ENCODE measurements around the gene ZNF280B. TPM values are rescaled to one million over a fixed set of nuclear protein-coding genes. Genes with fewer than 3 reads are reported as not detected.
"Not testable (repeated sequence)": the region's sequence is repeated elsewhere in the genome, so short reads cannot be mapped to it uniquely, and the experiment has no call there.

Gene ZNF280B
- total RNA-seq, 1 experiment from 2014 or later = 5.5 TPM

DNA sequence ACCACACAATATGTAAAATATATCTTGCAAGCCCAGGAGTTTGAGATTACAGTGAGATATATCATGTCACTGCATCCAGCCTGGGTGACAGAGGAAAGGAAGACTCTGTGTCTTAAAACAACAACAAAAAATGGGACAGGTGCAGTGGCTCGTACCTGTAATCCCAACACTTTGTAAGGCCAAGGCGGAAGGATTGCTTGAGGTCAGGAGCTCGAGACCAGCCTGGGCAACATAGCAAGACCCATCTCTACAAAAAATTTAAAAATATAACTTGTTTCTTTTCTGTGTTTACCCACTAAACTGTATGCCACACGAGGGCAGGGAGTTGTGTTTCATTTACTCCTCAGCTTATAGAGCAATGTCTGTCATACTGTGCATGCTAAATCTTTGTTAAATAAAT, 8.4 kb upstream of the ZNF280B start:
- ChIA-PET POLR2A (no interaction called here), RAD21 (ENCODE audit: low non-redundant PET in 1 of 2, low total read pairs in 2 of 2, uncharacterized antibody in 2 of 2, unreplicated experiment in 2 of 2) (no interaction called here), CTCF (interaction anchor here (0.9 kb wide), 1 partner anchor 8 kb away, joined by 3 read pairs; the partner anchor contains the start of gene ZNF280B)
- Histone ChIP-seq H3K9me3 (ENCODE audit: control insufficient read depth in 1 of 2, insufficient read depth in 1 of 2, low read depth in 1 of 2, low read length in 2 of 2) (no peaks in the 10 kb centered on the region), H3K27ac (ENCODE audit: low read depth, low read length) (no peak overlapping the region), H3K4me1 (ENCODE audit: control insufficient read depth in 1 of 2, insufficient read depth in 2 of 2, low read length in 2 of 2) (peaks cover 0 to 16% of the 10 kb centered on the region in 2 experiments; a peak in 2 of 4 replicates), H3K36me3 (ENCODE audit: control insufficient read depth in 1 of 2, insufficient read depth in 2 of 2, low read length in 2 of 2) (no peaks in the 10 kb centered on the region), H3K79me2 (ENCODE audit: insufficient read depth, low read length) (no peaks in the 10 kb centered on the region), H3K4me2 (ENCODE audit: low read length) (no peak overlapping the region), H3K27me3 (ENCODE audit: insufficient read depth, low read length) (no peaks in the 10 kb centered on the region), H3K9me2 (ENCODE audit: insufficient read depth) (no peaks in the 10 kb centered on the region), H3K4me3 (replicated peaks in 1 of 2; ENCODE audit: low read depth in 1 of 2, low read length in 2 of 2) (no peak overlapping the region), H2AFZ (ENCODE audit: low read depth, low read length, poor library complexity, severe bottlenecking) (no peak overlapping the region), H3K9ac (ENCODE audit: low read length) (no peak overlapping the region), H4K20me1 (ENCODE audit: insufficient read depth) (no peaks in the 10 kb centered on the region)
- no TSS peak for BruUV-seq (replicated peaks)
- ATAC-seq = no peak
- no peak for DNase-seq (ENCODE audit: low read depth, low spot score)
- TF ChIP-seq, protein P1, sequence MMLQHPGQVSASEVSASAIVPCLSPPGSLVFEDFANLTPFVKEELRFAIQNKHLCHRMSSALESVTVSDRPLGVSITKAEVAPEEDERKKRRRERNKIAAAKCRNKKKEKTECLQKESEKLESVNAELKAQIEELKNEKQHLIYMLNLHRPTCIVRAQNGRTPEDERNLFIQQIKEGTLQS (IDR thresholded peaks at IDR 0.05) = no peak
- intact Hi-C loops (cut with micrococcal nuclease) = no loop called here

DNA sequence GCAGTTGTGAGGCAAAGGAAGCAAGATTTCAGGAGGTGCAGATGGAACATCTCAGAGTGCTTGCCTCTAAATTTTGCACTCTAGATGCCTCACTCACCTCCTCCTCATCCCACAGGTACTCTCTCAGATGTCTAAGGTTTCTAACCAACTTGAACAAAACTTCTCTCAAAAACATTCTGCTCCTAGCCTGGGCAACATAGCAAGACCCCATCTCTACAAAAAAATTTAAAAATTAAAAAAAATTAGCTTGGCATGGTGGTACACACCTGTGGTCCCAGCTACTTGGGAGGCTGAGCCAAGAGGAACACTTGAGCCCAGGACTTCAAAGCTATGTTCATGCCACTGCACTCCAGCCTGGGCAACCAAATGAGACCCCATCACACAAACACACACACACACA, 7.3 kb upstream of the ZNF280B start:
- H3K4me1 ChIP-seq (ENCODE audit: control insufficient read depth in 1 of 2, insufficient read depth in 2 of 2, low read length in 2 of 2) = peaks cover 0 to 15% of the 10 kb centered on the region in 2 experiments; a peak in 2 of 4 replicates
- no peak overlapping the region for H2AFZ ChIP-seq (ENCODE audit: low read depth, low read length, poor library complexity, severe bottlenecking)
- H3K27ac ChIP-seq (ENCODE audit: low read depth, low read length) = no peak overlapping the region
- ChIA-PET CTCF (no interaction called here), RAD21 (ENCODE audit: low non-redundant PET in 1 of 2, low total read pairs in 2 of 2, uncharacterized antibody in 2 of 2, unreplicated experiment in 2 of 2) (no interaction called here), POLR2A (no interaction called here)
- BruUV-seq (replicated peaks) = no TSS peak
- DNase-seq (ENCODE audit: low read depth, low spot score) = no peak
- no peak overlapping the region for H3K4me2 ChIP-seq (ENCODE audit: low read length)
- no peak for TF ChIP-seq EZH2 (IDR thresholded peaks at IDR 0.05)
- no peak for TF ChIP-seq SRF (IDR thresholded peaks at IDR 0.05; ENCODE audit: low read depth)
- TF ChIP-seq ZNF274 (IDR thresholded peaks at IDR 0.05; ENCODE audit: low read depth, low read length) = no peak
- TF ChIP-seq RAD21 (IDR thresholded peaks at IDR 0.05; ENCODE audit: low read depth) = no peak
- TF ChIP-seq ELF1 (IDR thresholded peaks at IDR 0.05; ENCODE audit: borderline replicate concordance, low read depth) = no peak
- TF ChIP-seq TCF7L2 (IDR thresholded peaks at IDR 0.05; ENCODE audit: borderline replicate concordance, extremely low read depth, insufficient read depth, insufficient read length) = no peak
- TF ChIP-seq FOSL1 (IDR thresholded peaks at IDR 0.05; ENCODE audit: low read depth) = no peak
- TF ChIP-seq EGR1 (IDR thresholded peaks at IDR 0.05; ENCODE audit: low read depth) = no peak
- no peak for TF ChIP-seq CEBPB (IDR thresholded peaks at IDR 0.05; ENCODE audit: low read depth)
- no peak for TF ChIP-seq CBX3 (IDR thresholded peaks at IDR 0.05; ENCODE audit: low read depth)
- TF ChIP-seq JUND (IDR thresholded peaks at IDR 0.05) = no peak
- H3K9ac ChIP-seq (ENCODE audit: low read length) = no peak overlapping the region
- no peaks in the 10 kb centered on the region for H3K79me2 ChIP-seq (ENCODE audit: insufficient read depth, low read length)
- H3K36me3 ChIP-seq (ENCODE audit: control insufficient read depth in 1 of 2, insufficient read depth in 2 of 2, low read length in 2 of 2) = no peaks in the 10 kb centered on the region
- H3K9me3 ChIP-seq (ENCODE audit: control insufficient read depth in 1 of 2, insufficient read depth in 1 of 2, low read depth in 1 of 2, low read length in 2 of 2) = no peaks in the 10 kb centered on the region
- intact Hi-C loops (cut with micrococcal nuclease) = no loop called here
- ATAC-seq = no peak
- no peaks in the 10 kb centered on the region for H4K20me1 ChIP-seq (ENCODE audit: insufficient read depth)
- H3K4me3 ChIP-seq (replicated peaks in 1 of 2; ENCODE audit: low read depth in 1 of 2, low read length in 2 of 2) = no peak overlapping the region
- H3K27me3 ChIP-seq (ENCODE audit: insufficient read depth, low read length) = no peaks in the 10 kb centered on the region
- H3K9me2 ChIP-seq (ENCODE audit: insufficient read depth) = no peaks in the 10 kb centered on the region

DNA sequence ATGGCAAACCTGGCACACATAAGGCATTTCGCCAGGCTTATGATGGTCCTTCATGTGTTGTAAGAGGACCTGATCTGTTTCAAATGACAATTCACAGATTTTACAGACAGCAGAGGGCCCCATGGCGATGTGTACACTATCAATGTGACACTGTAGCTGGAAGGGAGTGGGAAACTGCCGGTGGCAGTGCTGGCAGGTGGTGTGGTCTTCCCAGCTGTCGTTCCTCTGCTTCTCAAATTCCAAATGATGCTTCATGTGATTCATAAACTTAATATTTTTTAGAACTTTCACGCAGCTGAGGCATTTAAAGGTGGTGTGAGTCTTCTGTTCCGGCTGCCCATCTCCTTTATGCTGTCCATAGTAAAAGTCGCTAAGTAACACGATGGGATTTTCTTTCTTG, 5.9 kb upstream of the ZNF280B start:
- H3K79me2 ChIP-seq (ENCODE audit: insufficient read depth, low read length); H2AFZ ChIP-seq (ENCODE audit: low read depth, low read length, poor library complexity, severe bottlenecking); H3K9me2 ChIP-seq (ENCODE audit: insufficient read depth); H3K9me3 ChIP-seq (ENCODE audit: control insufficient read depth in 1 of 2, insufficient read depth in 1 of 2, low read depth in 1 of 2, low read length in 2 of 2); H3K4me2 ChIP-seq (ENCODE audit: low read length); H3K4me1 ChIP-seq (ENCODE audit: control insufficient read depth in 1 of 2, insufficient read depth in 2 of 2, low read length in 2 of 2); ATAC-seq; H4K20me1 ChIP-seq (ENCODE audit: insufficient read depth); H3K27me3 ChIP-seq (ENCODE audit: insufficient read depth, low read length); H3K36me3 ChIP-seq (ENCODE audit: control insufficient read depth in 1 of 2, insufficient read depth in 2 of 2, low read length in 2 of 2); RAD21 ChIA-PET (ENCODE audit: low non-redundant PET in 1 of 2, low total read pairs in 2 of 2, uncharacterized antibody in 2 of 2, unreplicated experiment in 2 of 2); DNase-seq (ENCODE audit: low read depth, low spot score); BruUV-seq (replicated peaks); CTCF ChIA-PET; POLR2A ChIA-PET; H3K9ac ChIP-seq (ENCODE audit: low read length); intact Hi-C loops (cut with micrococcal nuclease); H3K27ac ChIP-seq (ENCODE audit: low read depth, low read length); H3K4me3 ChIP-seq (replicated peaks in 1 of 2; ENCODE audit: low read depth in 1 of 2, low read length in 2 of 2): not testable (repeated sequence)

All from HCT116 (cell line).